HFF-Myc (cell line): ENCODE results near the gene DIP2C.
A peak's percentile ranks its signal among the peaks of the same experiment; 100 is the strongest.
"Not testable (repeated sequence)": the region's sequence is repeated elsewhere in the genome, so short reads cannot be mapped to it uniquely, and the experiment has no call there.

Experiments
- DNase-seq: peaks from one replicate; pipeline ENCODE4 v3.0.0-alpha.2; 2011; ENCODE audit warnings: low read depth; ENCODE audit errors: extremely low read depth
- H3K4me3 ChIP-seq: replicated peaks from 2 replicates; pipeline ENCODE4 v1.5.1; 2011; ENCODE audit warnings: low read depth, mild to moderate bottlenecking, control low read depth, low read length
- CTCF ChIP-seq: IDR thresholded peaks from 2 replicates; pipeline ENCODE4 v1.5.1; 2012; ENCODE audit warnings: mild to moderate bottlenecking, low read depth, low read length, control low read depth; ENCODE audit errors: missing control alignments

The DIP2C gene

GRCh38 chr10:685613-686012 is 3.9 kb downstream of the DIP2C start:
- DNase-seq = no peak
- no peak for TF ChIP-seq CTCF
- no peak overlapping the region for H3K4me3 ChIP-seq

GRCh38 chr10:683448-684071 is 5.9 kb downstream of the DIP2C start:
- DNase-seq = peak; percentile 68
- TF ChIP-seq CTCF = no peak
- peak overlapping the region; percentile 32 for H3K4me3 ChIP-seq

- TF ChIP-seq CTCF = no peak
- no peak for DNase-seq
- peak overlapping the region; percentile 32 for H3K4me3 ChIP-seq
Measured at GRCh38 chr10:682931-683447, 6.5 kb downstream of the DIP2C start.

- DNase-seq = no peak
Measured at GRCh38 chr10:681670-682318, 7.7 kb downstream of the DIP2C start.

GRCh38 chr10:680745-681144 is 8.7 kb downstream of the DIP2C start:
- DNase-seq = no peak
- H3K4me3 ChIP-seq = no peak overlapping the region
- no peak for TF ChIP-seq CTCF

More at GRCh38 chr10:681670-682318, 7.7 kb downstream of the DIP2C start:
- H3K4me3 ChIP-seq = no peak overlapping the region
- TF ChIP-seq CTCF = no peak

- TF ChIP-seq CTCF = no peak
- no peak overlapping the region for H3K4me3 ChIP-seq
- DNase-seq = no peak
Measured at GRCh38 chr10:680146-680545, 9.3 kb downstream of the DIP2C start.

- DNase-seq = no peak
- H3K4me3 ChIP-seq = no peak overlapping the region
Measured at GRCh38 chr10:679556-679955, 9.9 kb downstream of the DIP2C start.

GRCh38 chr10:678662-679005 is 10.8 kb downstream of the DIP2C start:
- DNase-seq, H3K4me3 ChIP-seq: not testable (repeated sequence)

More at GRCh38 chr10:679556-679955, 9.9 kb downstream of the DIP2C start:
- TF ChIP-seq CTCF = no peak
